Measurements from ENCODE around the gene LIN54. TPM values are rescaled to one million over a fixed set of nuclear protein-coding genes. Genes with fewer than 3 reads are reported as not detected.

The LIN54 gene
- total RNA-seq, 2 donors from 2014 or later = 14.6 to 17.9 TPM

DNA sequence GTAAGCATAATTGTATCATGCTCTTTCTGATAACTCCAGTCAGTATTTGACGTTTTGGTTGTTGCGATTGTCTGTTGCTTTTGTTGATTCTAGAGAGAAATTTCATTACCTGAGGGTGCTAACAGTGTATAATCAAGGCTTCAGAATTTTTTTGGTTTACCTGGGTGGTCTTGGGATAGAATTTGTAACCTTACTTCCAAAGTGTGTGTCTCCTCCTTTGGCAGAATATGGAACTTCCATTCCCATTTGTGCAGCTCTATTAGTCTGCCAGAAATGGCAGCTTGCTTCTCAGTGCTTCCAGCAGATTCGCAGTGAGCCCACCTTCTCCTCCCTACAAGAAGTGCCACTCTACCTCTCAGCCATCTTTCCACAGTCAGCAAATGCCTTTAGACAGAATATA is 29.6 kb upstream of the LIN54 start:
- Histone ChIP-seq H3K9me3 (no peaks in the 10 kb centered on the region), H3K4me1 (peaks cover 4% of the 10 kb centered on the region), H3K36me3 (no peaks in the 10 kb centered on the region), H3K27me3 (no peaks in the 10 kb centered on the region), H3K9ac (ENCODE audit: low read depth in 2 of 2, low read length in 2 of 2) (no peak overlapping the region), H3K27ac (no peak overlapping the region), H3K4me3 (no peak overlapping the region)
- DNase-seq = no peak
- TF ChIP-seq, protein P1, sequence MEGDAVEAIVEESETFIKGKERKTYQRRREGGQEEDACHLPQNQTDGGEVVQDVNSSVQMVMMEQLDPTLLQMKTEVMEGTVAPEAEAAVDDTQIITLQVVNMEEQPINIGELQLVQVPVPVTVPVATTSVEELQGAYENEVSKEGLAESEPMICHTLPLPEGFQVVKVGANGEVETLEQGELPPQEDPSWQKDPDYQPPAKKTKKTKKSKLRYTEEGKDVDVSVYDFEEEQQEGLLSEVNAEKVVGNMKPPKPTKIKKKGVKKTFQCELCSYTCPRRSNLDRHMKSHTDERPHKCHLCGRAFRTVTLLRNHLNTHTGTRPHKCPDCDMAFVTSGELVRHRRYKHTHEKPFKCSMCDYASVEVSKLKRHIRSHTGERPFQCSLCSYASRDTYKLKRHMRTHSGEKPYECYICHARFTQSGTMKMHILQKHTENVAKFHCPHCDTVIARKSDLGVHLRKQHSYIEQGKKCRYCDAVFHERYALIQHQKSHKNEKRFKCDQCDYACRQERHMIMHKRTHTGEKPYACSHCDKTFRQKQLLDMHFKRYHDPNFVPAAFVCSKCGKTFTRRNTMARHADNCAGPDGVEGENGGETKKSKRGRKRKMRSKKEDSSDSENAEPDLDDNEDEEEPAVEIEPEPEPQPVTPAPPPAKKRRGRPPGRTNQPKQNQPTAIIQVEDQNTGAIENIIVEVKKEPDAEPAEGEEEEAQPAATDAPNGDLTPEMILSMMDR (IDR thresholded peaks at IDR 0.05) = no peak
- intact Hi-C loops (cut with DNase I) = no loop called here

- no peaks in the 10 kb centered on the region for H3K4me1 ChIP-seq
- H3K27ac ChIP-seq = no peak overlapping the region
- TF ChIP-seq, protein P1 (IDR thresholded peaks at IDR 0.05) = no peak
- no peaks in the 10 kb centered on the region for H3K9me3 ChIP-seq
- intact Hi-C loops (cut with DNase I) = no loop called here
- no peak overlapping the region for H3K4me3 ChIP-seq
- no peak for DNase-seq
- no peaks in the 10 kb centered on the region for H3K36me3 ChIP-seq
- no peak overlapping the region for H3K9ac ChIP-seq (ENCODE audit: low read depth in 2 of 2, low read length in 2 of 2)
- H3K27me3 ChIP-seq = no peaks in the 10 kb centered on the region
Measured at GRCh38 chr4:83036991-83037665, 26.5 kb upstream of the LIN54 start.

GRCh38 chr4:83034630-83035494 is 24.2 kb upstream of the LIN54 start, which contains the start of gene COPS4:
TSS of gene COPS4 (plus strand) at chr4:83035183. CDS start at chr4:83035225, 42 bp downstream.
- TF ChIP-seq, protein P1 (IDR thresholded peaks at IDR 0.05) = peak; percentile 21
- Histone ChIP-seq H3K27me3 (no peaks in the 10 kb centered on the region), H3K4me3 (peak within 1 kb of the TSS; percentile 46), H3K27ac (peak within 1 kb of the TSS; percentile 91), H3K9me3 (no peaks in the 10 kb centered on the region), H3K4me1 (no peaks in the 10 kb centered on the region), H3K9ac (ENCODE audit: low read depth in 2 of 2, low read length in 2 of 2) (peak within 1 kb of the TSS; percentile 72 to 82), H3K36me3 (no peaks in the 10 kb centered on the region)
- intact Hi-C loops (cut with DNase I) = no loop called here
- peak; percentile 97 for DNase-seq

GRCh38 chr4:83029688-83030087 is 19.1 kb upstream of the LIN54 start:
- no peaks in the 10 kb centered on the region for H3K27me3 ChIP-seq
- intact Hi-C loops (cut with DNase I) = no loop called here
- TF ChIP-seq, protein P1 (IDR thresholded peaks at IDR 0.05) = no peak
- no peaks in the 10 kb centered on the region for H3K4me1 ChIP-seq
- no peaks in the 10 kb centered on the region for H3K36me3 ChIP-seq
- no peak overlapping the region for H3K9ac ChIP-seq (ENCODE audit: low read depth in 2 of 2, low read length in 2 of 2)
- H3K9me3 ChIP-seq = no peaks in the 10 kb centered on the region
- no peak overlapping the region for H3K4me3 ChIP-seq
- no peak overlapping the region for H3K27ac ChIP-seq
- no peak for DNase-seq

DNA sequence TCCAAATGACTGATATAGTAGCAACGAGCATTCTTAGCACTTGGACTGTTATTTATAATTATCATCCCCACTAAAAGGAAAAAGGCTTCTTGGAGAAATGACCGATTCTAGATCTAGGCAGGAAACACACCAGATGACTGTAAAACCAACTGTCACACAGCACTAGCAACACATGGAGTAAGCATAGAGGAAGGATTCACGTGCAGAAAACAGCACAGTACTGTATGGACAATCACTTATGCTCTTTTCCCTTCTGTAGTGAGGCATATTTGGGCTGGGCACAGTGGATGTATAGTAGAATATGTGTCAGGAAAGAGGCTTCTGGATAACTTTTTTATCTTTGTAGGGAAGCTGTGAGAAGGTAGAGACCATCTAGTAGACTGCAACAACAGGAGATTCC is 18.4 kb upstream of the LIN54 start:
- Histone ChIP-seq H3K27ac (no peak overlapping the region), H3K4me1 (no peaks in the 10 kb centered on the region), H3K27me3 (no peaks in the 10 kb centered on the region), H3K9ac (ENCODE audit: low read depth in 2 of 2, low read length in 2 of 2) (no peak overlapping the region), H3K4me3 (no peak overlapping the region), H3K9me3 (no peaks in the 10 kb centered on the region), H3K36me3 (no peaks in the 10 kb centered on the region)
- no peak for DNase-seq
- intact Hi-C loops (cut with DNase I) = no loop called here
- TF ChIP-seq, protein P1 (IDR thresholded peaks at IDR 0.05) = no peak

Data from colonic mucosa (tissue), 4 donors.